HG03060 (cell line): ENCODE measurements around the gene TLX1.

Source experiments
- ATAC-seq: cut with Tn5 transposase; IDR thresholded peaks from one replicate; pipeline ENCODE4 v1.9.1; 2021; ENCODE audit warnings: low read depth, moderate number of reproducible peaks; ENCODE audit not compliant: unreplicated experiment

TLX1 gene

DNA sequence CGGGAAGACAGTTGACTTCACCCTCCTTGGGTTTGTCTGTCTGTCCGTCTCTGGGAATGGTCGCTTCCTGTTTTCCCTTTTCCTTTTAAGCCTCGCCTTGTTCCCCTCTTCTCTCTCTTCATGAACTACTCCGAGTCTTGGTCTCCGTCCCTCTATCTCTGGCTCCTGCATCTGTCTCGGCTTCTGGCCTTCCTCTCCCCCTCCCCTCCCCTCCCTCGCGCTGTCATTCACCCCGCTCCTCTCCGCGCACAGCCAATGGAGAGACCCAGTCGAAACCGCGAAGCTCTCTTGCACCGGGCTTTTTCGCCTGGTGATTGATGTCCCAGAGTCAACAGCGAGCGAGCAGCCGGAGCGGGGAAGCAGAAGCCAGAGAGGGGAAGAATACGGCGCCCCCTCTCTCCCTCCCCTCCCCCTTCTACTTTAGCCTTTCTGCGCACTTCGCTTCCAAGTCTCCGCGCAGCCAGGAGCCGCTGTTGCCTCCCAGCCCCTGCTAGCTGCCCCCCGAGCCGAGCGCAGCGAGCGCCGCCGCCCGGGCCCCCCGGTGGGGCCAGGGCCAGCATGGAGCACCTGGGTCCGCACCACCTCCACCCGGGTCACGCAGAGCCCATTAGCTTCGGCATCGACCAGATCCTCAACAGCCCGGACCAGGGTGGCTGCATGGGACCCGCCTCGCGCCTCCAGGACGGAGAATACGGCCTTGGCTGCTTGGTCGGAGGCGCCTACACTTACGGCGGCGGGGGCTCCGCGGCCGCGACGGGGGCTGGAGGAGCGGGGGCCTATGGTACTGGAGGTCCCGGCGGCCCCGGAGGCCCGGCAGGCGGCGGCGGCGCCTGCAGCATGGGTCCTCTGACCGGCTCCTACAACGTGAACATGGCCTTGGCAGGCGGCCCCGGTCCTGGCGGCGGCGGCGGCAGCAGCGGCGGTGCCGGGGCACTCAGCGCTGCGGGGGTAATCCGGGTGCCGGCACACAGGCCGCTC, at the start of gene TLX1:
Gene TLX1, plus strand, starts transcription at position 317 of the 978 bp plus-strand sequence. Its CDS starts 242 bp downstream, at position 559.
- ATAC-seq: no peak

DNA sequence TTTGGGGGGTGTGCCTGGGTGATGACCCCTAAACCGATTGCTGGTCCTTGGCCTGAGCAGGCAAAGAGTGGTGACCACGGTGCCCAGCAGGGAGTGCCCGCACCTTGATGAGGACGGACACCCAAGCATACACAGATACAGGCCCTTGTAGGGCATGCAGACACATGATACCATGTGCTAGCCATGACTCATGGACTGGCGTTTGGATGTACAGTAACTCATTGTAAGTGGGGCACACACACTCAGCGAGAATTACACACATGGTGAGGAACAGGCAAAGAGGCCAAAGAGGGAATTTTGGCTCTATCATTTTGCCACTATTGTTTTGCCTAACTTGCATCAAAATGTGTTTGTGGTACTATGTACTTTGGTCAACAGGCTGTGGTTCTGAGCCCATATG, 45.3 kb upstream of the TLX1 start:
- ATAC-seq: no peak

DNA sequence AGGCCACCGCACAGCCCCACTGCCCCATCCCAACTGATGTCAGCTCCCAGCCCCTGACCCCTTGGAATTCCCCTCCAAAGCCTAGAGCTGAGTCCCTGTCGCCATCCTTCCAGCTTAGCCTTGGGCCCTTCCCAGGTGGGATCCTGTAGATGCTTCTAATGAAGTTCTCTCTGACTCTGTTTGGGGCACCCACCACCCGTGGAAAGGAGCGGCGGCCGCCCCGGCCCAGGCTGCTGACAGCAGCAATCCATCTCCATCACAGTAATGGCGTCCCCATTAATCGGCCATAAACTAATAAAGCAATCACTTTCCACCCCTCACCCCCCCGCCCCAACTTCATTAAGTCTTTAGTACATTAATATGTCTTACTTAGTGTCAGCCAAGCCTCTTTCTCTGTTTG, 43.7 kb upstream of the TLX1 start:
- ATAC-seq: no peak

DNA sequence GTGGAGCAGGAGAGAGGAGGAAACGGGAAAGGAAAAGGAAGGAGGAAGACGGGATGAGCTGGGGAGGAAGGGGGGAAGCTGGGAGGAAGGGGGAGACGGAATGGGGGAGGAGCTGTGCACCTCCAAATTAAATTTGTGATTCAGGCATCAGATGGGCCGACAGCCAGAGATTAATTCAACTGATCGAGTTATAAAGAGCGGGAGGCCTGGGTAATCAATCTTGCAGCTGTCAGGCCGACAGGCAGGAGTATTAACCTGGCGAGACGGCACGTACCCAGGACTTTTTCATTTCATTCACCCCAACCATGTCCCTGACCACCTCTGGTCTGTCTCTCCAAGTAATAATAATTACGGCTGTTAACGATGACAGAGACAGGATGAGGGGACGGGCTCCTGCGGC, 43.1 kb upstream of the TLX1 start:
- ATAC-seq: no peak

DNA sequence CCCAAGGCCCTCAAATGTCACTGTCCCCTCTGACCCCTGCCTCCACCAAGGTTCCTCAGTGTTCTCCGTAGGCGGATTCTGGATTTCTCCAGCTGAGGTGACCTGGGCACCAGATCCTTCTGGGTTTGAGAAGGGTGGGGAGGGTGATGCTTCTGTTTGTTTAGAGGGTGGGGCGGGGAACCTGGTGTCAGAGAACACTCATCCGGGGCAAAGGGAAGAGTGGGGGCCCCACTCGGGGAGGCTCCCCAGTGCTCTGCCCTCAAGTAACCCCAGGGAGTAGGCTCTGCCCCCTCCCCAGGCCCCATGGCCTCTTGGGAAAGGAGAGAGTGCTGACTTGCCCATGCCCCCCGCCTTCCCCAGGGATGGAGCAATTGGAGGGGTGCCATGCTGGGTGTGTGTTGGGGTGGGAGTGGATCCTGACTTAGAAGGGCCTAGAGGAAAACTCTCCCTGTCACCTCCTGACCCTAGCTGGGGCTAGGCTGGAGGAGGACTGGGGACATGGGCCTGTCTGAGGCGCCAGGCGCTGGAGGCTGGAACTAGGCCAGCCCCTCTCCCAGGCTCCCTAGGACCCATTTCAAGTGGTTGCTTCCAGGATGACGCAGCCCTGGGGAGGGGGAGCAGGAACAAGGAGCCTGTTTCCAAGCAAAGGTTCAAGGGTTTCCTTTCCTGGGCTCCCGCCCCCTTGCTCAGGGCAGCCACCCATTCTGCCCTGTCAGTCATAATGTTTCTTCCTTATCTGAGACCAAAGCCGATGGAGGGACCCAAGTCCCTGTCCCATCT, 41.4 kb upstream of the TLX1 start:
- ATAC-seq: no peak

DNA sequence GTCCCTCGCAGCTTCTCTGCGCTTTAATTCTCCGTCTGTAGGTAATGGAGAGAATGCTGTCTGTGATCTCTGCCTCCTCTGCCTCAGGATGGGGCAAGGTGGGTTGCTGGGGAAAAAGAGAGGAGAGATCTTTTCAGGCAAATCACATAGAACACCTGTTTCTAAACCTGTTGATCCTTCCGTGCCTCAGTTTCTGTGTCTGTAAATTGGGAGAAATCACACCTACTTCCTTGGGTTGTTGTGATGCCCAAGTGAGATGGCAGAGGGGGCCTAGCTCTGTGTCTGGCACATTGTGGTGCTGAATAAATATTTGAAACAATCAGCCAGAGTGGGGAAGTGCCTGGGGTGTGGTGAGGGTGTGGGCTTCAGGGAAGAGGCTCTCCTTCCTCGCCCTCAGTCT, 40.5 kb upstream of the TLX1 start:
- ATAC-seq: no peak

DNA sequence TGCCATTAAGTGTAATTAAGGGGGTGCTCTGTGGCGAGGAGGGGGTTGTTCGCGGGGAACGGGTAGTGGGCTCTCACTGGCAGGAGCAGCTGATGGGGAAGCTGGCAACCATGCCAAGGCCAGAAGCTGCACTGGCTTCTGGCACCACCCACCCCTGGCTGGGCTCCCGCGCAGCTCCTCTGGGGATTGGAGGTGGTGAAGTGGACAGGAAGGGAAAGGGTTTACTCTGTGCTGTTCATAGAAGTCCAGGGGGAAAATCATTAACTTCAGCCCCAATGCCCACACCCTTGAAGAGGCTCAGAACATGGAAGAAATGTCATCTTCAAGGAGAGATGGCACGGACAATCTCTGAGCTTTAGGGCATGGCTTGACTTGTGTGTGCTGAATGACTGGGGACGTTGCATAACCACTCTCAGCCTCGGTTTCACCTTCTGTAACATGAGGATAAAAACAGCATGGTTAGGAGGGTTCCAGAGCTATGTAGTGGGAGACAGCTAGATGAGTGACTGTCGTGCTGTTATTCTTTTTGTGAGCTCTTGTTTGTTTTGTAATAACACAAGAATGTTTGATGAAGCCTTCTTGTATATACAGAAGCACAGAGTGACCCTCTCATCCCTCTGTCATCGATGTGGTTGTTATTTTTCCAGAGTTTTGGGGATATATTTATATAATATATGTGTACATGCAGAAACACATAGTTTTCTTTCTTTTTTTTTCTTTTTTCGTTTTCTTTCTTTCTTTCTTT, 39.4 kb upstream of the TLX1 start:
- no peak for ATAC-seq

DNA sequence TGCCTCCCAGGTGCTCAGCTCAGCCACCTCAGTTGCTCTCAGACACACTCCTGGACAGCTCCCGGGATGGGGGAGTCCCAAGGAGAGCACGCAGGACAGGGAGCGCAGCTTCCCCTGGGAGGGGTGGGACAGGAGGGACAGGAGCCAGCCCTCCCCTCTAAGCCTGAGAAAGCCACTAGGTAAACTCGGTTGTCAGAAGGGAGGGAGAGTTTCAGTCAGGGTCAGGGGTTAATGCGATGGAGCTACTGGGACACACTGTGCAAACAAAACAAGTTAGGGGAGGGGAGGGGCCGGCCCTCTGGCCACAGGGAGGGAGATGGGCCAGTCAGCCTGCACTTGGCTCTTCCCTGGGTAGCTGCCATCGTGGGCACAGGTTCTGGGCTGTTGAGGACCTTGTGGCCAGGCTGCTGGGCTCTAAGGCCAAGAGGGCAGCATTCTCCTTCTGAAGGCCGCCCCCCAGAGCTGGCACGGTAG, 38.2 kb upstream of the TLX1 start:
- no peak for ATAC-seq

DNA sequence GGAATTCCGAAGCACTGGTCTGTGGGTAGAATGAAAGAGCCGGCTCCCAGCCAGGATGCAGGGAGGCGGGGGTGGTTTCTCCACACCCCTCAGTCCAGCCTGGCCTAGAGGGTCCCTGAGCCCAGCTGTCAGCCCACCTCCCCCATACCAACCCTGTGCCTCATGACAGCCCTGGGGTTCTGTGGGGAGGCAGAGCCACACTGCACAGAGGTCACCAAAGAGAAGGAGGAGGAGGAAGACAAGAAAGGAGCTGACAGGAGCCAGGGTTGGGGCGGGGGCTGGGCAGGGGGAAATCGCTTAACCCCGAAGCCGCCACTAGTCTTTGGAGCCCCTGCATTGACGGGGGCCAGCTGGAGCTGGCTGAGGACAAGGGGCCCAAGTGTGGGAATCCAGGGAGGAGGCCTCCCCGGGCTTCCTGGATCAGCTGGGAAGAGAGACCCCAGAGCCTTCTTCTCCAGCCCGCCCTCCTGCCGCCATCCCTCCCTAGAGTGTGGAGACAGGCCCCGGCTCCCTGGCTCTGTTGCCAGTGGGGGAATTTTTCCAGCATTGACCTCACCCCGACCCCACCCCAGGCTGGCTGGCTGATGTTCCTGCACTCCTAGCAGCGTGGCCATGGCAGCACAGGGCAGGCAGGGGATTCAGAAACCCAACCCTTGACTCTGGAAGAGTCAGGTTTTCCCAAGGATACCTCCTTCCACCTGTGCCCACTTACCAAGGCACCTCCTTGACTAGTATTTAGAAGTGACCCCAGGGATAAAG, 36.8 kb upstream of the TLX1 start:
- ATAC-seq: no peak

DNA sequence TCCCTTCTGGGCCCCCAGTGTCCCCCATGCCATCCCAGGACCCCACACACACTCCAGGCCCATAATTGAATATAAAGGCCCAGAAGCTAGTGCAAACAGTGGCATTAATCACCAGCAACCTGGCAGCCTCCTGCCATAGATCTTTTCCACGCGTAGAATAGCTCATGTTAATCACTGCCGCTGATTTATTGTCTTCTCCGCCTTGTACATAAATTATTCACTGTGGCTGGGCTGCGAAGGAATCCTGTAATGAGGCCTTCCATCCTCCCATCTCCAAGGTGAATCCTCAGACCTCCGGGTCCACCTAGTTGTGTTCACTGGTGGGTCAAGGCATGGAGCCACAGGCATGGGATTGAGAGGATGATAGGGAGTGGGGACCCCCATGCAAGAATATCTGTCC, 36.1 kb upstream of the TLX1 start:
- ATAC-seq: no peak

DNA sequence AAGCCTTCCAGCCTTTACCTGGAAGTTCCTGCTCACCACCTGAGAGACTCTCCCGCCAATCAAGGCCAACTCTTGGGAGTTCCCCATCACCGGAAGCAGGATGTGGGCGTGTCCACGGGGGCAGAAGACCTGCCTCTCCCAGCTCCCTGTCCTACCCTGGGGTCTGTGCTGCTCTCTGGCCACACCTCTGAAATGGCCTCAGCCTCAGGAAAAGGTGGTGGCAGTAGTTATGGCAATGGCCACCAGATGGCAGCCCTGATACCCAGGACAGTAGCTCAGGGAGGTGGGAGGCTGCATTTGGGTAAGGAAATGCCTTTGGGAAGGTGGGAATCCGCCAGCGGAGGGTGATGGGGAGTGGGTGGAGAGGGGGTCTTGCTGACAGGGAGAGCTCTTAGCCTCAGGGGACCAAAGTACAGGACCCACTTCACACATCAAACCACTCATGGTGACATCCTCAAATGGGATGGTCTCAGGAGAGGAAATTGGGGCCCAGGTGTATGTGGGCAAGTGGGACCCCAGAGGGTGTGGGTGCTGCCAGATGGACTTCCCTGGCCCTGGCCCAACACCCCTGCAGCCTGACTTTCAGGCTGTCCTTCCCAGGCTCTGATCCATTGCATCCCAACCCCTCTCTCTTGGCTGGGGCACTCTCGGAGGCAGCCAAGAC, 35.4 kb upstream of the TLX1 start:
- no peak for ATAC-seq

DNA sequence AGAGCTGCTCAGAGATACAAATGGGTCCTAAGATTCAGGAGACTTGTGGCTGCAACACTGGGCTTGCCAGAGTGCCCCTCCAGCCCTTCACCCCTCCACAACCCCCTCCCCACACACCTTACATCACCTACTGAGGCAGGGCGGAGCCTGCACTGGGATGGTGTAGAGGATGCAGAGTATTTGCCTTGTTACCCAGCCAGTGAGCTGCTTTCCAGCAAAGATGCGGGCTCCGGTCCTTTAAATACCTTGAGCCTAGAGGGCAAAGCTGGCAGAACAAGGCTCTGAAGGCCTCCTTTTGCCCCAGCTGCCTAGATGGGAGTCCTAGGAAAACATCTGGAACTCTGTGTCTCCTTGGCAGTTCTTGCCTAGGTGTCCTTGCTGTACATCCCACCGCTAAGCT, 34.7 kb upstream of the TLX1 start:
- ATAC-seq: no peak

DNA sequence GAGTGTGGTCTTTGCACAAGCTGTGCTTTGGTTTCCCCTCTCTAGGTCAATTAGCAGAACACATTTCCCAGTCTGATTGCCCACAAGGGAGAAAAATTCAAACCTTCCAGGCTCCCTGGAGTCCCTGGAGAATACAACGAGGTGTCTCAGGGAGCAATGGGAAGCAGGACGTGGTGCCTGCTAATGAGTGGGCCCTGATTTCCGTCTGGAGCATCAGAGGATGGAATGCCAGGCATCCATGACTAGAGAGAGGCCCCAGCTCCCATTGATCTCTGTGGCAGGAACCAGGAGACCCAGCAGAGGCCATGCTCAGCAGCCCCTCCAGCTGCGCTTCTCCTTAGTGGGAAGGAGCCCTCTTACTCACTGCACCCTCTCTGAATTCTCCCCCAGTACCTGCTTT, 33.2 kb upstream of the TLX1 start:
- ATAC-seq: no peak

DNA sequence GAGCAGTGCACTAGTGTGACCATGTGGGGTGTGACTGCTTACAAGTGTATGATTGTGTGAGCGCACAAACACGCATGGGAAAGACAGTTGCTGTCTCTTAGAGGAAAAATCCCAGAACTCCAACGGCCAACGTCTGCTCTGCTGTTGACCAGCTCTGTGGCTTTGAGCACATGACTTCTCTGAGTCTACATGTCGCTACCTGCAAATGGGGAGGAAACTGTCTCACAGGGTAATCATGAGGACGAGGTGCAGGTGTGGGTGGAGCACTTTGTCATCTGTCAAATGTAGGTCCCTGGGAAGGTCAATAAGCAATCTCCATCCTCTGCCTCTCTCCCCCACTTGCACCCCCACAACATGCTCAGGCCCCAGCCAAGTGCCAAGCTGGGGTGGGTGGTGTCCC, 31.2 kb upstream of the TLX1 start:
- no peak for ATAC-seq

DNA sequence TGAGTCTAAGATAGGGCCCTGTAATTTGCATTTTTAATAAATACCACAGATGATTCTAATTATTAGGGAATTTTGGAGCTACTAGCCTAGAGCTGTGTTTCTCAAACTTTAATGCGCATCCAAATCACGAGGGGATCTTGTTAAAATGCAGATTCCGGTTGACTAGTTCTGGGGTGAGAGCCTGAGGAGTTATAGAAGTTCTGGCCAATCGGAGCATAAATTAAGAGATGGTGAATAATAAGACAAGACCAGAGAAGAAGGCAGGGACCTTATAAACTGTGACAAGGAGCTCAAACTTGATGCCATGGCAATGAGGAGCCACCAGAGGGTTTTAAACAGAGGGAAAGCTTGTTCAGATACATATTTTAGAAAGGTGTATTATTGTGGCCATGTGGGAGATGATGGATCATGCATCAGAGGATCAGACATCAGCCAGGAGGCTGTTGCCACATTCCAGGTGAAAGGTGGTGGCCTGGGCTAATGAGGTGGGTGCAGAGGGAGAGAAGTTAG, 29.7 kb upstream of the TLX1 start:
- no peak for ATAC-seq

DNA sequence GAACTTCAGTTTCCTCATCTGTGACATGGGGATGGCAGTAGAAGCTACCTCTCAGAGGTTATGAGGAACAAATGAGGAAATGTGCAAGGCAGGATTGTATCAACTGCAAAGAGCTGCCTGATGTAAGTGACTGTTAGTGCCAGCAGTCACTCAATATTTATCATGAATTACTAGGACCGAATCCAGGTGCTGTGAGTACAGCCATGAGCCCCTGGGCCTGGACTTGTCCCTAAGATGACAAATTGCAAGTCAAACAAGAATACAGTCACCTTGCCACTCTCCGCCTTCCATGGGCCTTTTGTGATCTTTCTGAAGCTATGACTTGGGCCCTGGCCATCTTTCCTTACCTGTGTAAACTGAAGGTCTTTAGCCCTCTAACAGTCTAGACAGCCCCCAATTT, 27.7 kb upstream of the TLX1 start:
- no peak for ATAC-seq

DNA sequence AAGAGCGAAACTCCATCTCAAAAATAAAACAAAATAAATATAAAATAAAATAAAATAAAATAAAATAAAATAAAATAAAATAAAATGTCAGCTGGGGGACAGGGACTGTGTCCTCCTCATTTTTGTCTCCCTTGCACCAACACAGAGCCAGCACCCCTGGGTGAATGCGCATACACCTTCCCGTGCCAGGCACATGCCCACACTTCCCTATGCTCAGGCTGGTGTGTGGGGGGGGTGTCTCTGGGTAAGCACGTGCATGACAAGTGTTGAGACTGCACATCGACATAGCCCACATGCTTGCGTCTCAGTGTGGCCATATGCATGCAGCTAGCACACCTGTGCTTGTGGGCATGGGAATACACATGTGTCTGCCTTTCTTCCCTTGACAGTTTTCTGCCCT, 24.7 kb upstream of the TLX1 start:
- no peak for ATAC-seq

DNA sequence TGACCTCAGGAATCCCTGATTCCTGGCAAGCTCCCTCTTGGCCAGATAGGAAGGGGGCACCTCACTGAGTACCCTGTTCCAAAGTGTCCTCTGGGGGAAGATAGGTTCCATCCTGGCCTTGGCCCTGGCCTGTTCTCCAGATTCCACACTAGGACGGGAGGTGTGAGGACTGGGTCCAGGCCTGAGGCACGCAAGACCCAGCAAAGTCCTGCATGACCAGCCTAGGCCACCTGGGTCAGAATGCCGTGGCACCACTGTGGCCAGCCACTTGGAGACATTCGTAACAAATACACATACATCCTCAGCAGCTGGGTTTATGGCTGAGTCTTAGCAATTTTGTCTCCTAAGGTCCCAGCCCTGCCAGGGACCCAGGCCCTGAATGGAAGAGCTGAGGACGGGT, 23.3 kb upstream of the TLX1 start:
- ATAC-seq: no peak

DNA sequence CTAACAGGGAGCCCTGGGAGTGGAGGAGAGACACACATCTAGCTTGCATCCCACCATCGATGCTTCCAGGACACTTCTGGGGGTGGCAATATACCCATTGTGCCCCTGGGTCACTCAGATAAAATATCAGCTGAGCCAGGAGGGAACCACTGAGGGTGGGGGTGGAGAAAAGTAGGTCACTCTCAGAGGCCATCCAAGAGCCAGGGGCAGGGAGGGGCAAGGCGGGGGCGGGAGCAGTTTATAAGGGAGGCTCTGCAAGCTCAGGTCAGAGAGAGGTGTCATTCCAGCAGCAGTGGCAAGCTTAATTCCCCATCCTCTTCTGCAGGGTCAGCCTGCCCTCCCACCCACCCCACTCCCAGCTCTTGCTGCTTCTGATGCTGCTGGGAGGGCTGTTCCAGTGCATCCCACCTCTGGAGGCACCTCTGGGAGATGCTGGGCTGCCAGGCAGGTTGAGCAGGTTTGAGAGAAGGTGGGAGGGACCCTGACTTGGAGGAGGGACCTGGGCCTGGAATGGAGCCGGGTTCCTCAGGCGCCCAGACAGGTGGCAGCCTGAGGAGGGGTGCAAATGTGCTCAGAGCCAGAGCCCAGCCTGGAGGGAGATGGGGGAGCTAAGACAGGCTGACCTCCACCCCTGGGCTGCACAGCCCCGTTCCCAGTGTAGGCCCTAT, 20.1 kb upstream of the TLX1 start:
- ATAC-seq: no peak
